Gastroesophageal sphincter (tissue), 3 donors: ENCODE measurements around the gene NELFB.

ENCODE experiments used
- POLR2A ChIP-seq, 2 donors: fragments of 450-650 bp; IDR thresholded peaks; one replicate each; pipeline ENCODE4 v1.6.1; 2017; ENCODE audit warnings: antibody characterized with exemption in 2 of 2, mild to moderate bottlenecking in 2 of 2, moderate library complexity in 1 of 2
- TF ChIP-seq, protein P1 (sequence below), 4 experiments: fragments of 200-600 bp in 2 of 4; fragments of 450-650 bp in 2 of 4; sonication (generic) in 1 of 4; IDR thresholded peaks; one replicate each; pipeline ENCODE4 v1.5.1; 2017 to 2019; ENCODE audit warnings: antibody characterized with exemption in 4 of 4, mild to moderate bottlenecking in 2 of 4, moderate library complexity in 2 of 4

DNA sequence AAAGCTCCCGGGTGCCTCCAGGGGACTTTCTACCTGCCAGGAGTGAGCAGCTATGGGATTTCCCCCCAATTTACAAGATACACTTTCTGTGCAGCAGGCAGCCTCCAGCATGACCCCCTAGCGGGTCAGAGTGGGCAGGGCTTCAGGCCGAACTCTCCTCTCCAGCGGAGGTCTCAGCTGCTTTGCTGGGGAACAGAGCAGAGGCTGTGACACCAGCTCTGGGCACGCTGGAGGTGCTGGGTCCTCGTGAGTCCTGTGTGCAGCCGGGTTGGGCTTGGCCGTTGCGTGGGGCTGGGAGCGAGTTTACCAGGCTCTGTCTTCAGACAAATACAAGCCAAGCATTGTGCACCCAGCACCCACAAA is 44.1 kb downstream of the NELFB start:
- TF ChIP-seq, protein P1, sequence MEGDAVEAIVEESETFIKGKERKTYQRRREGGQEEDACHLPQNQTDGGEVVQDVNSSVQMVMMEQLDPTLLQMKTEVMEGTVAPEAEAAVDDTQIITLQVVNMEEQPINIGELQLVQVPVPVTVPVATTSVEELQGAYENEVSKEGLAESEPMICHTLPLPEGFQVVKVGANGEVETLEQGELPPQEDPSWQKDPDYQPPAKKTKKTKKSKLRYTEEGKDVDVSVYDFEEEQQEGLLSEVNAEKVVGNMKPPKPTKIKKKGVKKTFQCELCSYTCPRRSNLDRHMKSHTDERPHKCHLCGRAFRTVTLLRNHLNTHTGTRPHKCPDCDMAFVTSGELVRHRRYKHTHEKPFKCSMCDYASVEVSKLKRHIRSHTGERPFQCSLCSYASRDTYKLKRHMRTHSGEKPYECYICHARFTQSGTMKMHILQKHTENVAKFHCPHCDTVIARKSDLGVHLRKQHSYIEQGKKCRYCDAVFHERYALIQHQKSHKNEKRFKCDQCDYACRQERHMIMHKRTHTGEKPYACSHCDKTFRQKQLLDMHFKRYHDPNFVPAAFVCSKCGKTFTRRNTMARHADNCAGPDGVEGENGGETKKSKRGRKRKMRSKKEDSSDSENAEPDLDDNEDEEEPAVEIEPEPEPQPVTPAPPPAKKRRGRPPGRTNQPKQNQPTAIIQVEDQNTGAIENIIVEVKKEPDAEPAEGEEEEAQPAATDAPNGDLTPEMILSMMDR (IDR thresholded peaks at IDR 0.05), result no peak
- no peak for TF ChIP-seq POLR2A (IDR thresholded peaks at IDR 0.05)
